Gastroesophageal sphincter (tissue), 3 donors: ENCODE measurements around the gene ALKBH4.

ENCODE experiments used
- EP300 ChIP-seq: sonication (generic); formaldehyde crosslinking; IDR thresholded peaks from one replicate; pipeline ENCODE4 v1.6.1; 2017; ENCODE audit warnings: antibody characterized with exemption, mild to moderate bottlenecking
- POLR2A ChIP-seq, 2 donors: fragments of 450-650 bp; IDR thresholded peaks; one replicate each; pipeline ENCODE4 v1.6.1; 2017; ENCODE audit warnings: antibody characterized with exemption in 2 of 2, mild to moderate bottlenecking in 2 of 2, moderate library complexity in 1 of 2
- POLR2AphosphoS5 ChIP-seq: sonication (generic); formaldehyde crosslinking; IDR thresholded peaks from one replicate; pipeline ENCODE4 v1.6.1; 2017; ENCODE audit warnings: antibody characterized with exemption
- TF ChIP-seq, protein P1 (sequence below), 4 experiments: fragments of 200-600 bp in 2 of 4; fragments of 450-650 bp in 2 of 4; sonication (generic) in 1 of 4; IDR thresholded peaks; one replicate each; pipeline ENCODE4 v1.5.1; 2017 to 2019; ENCODE audit warnings: antibody characterized with exemption in 4 of 4, mild to moderate bottlenecking in 2 of 4, moderate library complexity in 2 of 4

DNA sequence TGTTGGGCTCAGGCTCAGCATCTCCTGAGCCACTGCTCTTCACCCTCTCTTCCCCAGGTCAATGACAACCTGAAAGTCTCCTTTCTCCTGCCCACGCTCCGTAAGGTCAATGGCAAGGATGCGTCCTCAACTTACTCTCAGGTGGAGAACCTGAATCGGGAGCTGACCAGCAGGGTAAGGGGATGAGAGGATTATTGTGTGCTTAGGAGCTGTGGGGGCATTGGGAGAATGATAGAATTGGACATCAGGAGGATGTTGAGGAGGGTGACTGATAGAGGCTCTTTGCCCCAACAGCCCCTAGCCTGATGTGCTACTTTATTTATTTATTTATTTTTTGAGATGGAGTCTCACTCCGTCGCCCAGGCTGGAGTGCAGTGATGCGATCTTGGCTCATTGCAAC, 1.4 kb upstream of the ALKBH4 start:
- TF ChIP-seq, protein P1, sequence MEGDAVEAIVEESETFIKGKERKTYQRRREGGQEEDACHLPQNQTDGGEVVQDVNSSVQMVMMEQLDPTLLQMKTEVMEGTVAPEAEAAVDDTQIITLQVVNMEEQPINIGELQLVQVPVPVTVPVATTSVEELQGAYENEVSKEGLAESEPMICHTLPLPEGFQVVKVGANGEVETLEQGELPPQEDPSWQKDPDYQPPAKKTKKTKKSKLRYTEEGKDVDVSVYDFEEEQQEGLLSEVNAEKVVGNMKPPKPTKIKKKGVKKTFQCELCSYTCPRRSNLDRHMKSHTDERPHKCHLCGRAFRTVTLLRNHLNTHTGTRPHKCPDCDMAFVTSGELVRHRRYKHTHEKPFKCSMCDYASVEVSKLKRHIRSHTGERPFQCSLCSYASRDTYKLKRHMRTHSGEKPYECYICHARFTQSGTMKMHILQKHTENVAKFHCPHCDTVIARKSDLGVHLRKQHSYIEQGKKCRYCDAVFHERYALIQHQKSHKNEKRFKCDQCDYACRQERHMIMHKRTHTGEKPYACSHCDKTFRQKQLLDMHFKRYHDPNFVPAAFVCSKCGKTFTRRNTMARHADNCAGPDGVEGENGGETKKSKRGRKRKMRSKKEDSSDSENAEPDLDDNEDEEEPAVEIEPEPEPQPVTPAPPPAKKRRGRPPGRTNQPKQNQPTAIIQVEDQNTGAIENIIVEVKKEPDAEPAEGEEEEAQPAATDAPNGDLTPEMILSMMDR (IDR thresholded peaks at IDR 0.05), result no peak
- TF ChIP-seq EP300, result no peak
- no peak for TF ChIP-seq POLR2AphosphoS5
- no peak for TF ChIP-seq POLR2A (IDR thresholded peaks at IDR 0.05)
